GM23248 (cell line): ENCODE data around the gene SPATA16.
"Not testable (repeated sequence)": the region's sequence is repeated elsewhere in the genome, so short reads cannot be mapped to it uniquely, and the experiment has no call there.

Source experiments
- EZH2 ChIP-seq: fragments of 200-600 bp; sonication (generic); IDR thresholded peaks from 2 replicates; pipeline ENCODE4 v1.6.1; 2018; ENCODE audit warnings: antibody characterized with exemption, mild to moderate bottlenecking; ENCODE audit not compliant: insufficient read depth, poor library complexity, severe bottlenecking
- EZH2phosphoT487 ChIP-seq: fragments of 200-600 bp; sonication (generic); IDR thresholded peaks from 2 replicates; pipeline ENCODE4 v1.6.1; 2018; ENCODE audit warnings: antibody characterized with exemption, moderate library complexity, mild to moderate bottlenecking, low read depth; ENCODE audit not compliant: insufficient read depth

GRCh38 chr3:172866726-172867350 lies 274.2 kb downstream of the SPATA16 start:
- TF ChIP-seq EZH2phosphoT487, EZH2: not testable (repeated sequence)
